GM12878 (cell line): ENCODE data around the gene HIVEP1. TPM values are rescaled to one million over a fixed set of nuclear protein-coding genes. Genes with fewer than 3 reads are reported as not detected.

Experiments used
- ATAC-seq: fragments of 200-7000 bp; cut with Tn5 transposase; 3 replicates; pipeline ENCODE4 v1.9.1; 2020; ENCODE audit warnings: mild to moderate bottlenecking, moderate library complexity
- BruUV-seq: library from RNA; stranded (reverse); fragments of 400-500 nt; replicated peaks from 2 replicates; lab custom pipeline; 2021; lab: Mats Ljungman, UMichigan
- CTCF ChIA-PET: fragments of 300-600 bp; sonication (Branson Sonifier 250); formaldehyde crosslinking; extraction: SDS; loops from one replicate; lab custom pipeline; 2021; ENCODE audit warnings: inconsistent platforms; lab: Yijun Ruan, JAX
- POLR2A ChIA-PET: fragments of 350-600 bp; formaldehyde crosslinking; extraction: SDS; loops from one replicate; lab custom pipeline; 2021; ENCODE audit warnings: inconsistent platforms; lab: Charles Lee
- RAD21 ChIA-PET: fragments of 300-600 bp; sonication (Branson Sonifier 250); formaldehyde crosslinking; loops from one replicate; lab custom pipeline; 2023; ENCODE audit warnings: antibody characterized with exemption; ENCODE audit not compliant: unreplicated experiment; lab: Charles Lee
- SMC1A ChIA-PET: fragments of 300-600 bp; sonication (Branson Sonifier 250); formaldehyde crosslinking; loops from one replicate; lab custom pipeline; 2023; ENCODE audit not compliant: unreplicated experiment, uncharacterized antibody; lab: Charles Lee
- DNase-seq: peaks from one replicate; pipeline ENCODE4 v3.0.0-alpha.2; 2011; ENCODE audit warnings: low read depth, low spot score
- FAIRE-seq: peaks from 3 replicates; lab custom pipeline; 2011; peaks lifted over from hg19 to GRCh38; lab: Jason Lieb, UNC
- H2AFZ ChIP-seq: 2 replicates; pipeline ENCODE4 v1.6.0; 2011; ENCODE audit warnings: low read depth, low read length, control low read depth; ENCODE audit not compliant: control insufficient read depth
- H3K27ac ChIP-seq: 2 replicates; pipeline ENCODE4 v1.5.1; 2011; ENCODE audit warnings: control low read depth; ENCODE audit not compliant: control insufficient read depth, insufficient read depth
- H3K27me3 ChIP-seq, 2 experiments: replicated peaks in 1 of 2; 2 replicates each; pipeline versions ENCODE4 v1.6.0 to v1.6.1; 2011; ENCODE audit warnings: low read length in 1 of 2; ENCODE audit not compliant: control insufficient read depth in 2 of 2, insufficient read depth in 2 of 2
- H3K36me3 ChIP-seq, 2 experiments: 2 replicates each; pipeline ENCODE4 v1.5.1; 2011; ENCODE audit warnings: low read length in 1 of 2; ENCODE audit not compliant: control insufficient read depth in 2 of 2, insufficient read depth in 2 of 2
- H3K4me1 ChIP-seq: 2 replicates; pipeline ENCODE4 v1.6.1; 2011; ENCODE audit warnings: mild to moderate bottlenecking, low read length, moderate library complexity, mixed read lengths; ENCODE audit not compliant: control insufficient read depth, insufficient read depth
- H3K4me2 ChIP-seq: 2 replicates; pipeline ENCODE4 v1.6.0; 2011; ENCODE audit warnings: control low read depth; ENCODE audit not compliant: control insufficient read depth, insufficient read depth
- H3K4me3 ChIP-seq: fragments of 200-600 bp; sonication (generic); 2 replicates; pipeline ENCODE4 v1.5.1; 2016
- H3K79me2 ChIP-seq: 2 replicates; pipeline ENCODE4 v1.6.0; 2011; ENCODE audit warnings: low read length; ENCODE audit not compliant: control insufficient read depth, insufficient read depth
- H3K9ac ChIP-seq: 2 replicates; pipeline ENCODE4 v1.8.0; 2011; ENCODE audit warnings: low read length, control low read depth, mixed read lengths; ENCODE audit not compliant: control insufficient read depth, insufficient read depth
- H3K9me3 ChIP-seq: replicated peaks from 3 replicates; pipeline ENCODE4 v1.5.1; 2011; ENCODE audit warnings: mild to moderate bottlenecking, low read length; ENCODE audit not compliant: control insufficient read depth, insufficient read depth
- H4K20me1 ChIP-seq: 2 replicates; pipeline ENCODE4 v1.6.0; 2011; ENCODE audit not compliant: control insufficient read depth, insufficient read depth
- BACH1 ChIP-seq: fragments of 450-650 bp; IDR thresholded peaks from 2 replicates; pipeline ENCODE4 v1.6.1; 2017; ENCODE audit warnings: mild to moderate bottlenecking, borderline replicate concordance
- FOXK2 ChIP-seq: fragments of 450-650 bp; IDR thresholded peaks from 2 replicates; pipeline ENCODE4 v1.6.1; 2017; ENCODE audit warnings: mild to moderate bottlenecking, moderate library complexity
- IKZF2 ChIP-seq, 2 experiments: fragments of 450-650 bp; IDR thresholded peaks; 2 replicates each; pipeline ENCODE4 v1.6.1; 2017; ENCODE audit warnings: mild to moderate bottlenecking in 2 of 2, moderate library complexity in 2 of 2
- PAX5 ChIP-seq: IDR thresholded peaks from 2 replicates; pipeline ENCODE4 v1.6.1; 2011; ENCODE audit warnings: low read depth, low read length, borderline replicate concordance
- POLR2AphosphoS5 ChIP-seq: IDR thresholded peaks from 2 replicates; pipeline ENCODE4 v1.6.1; 2011; ENCODE audit warnings: mild to moderate bottlenecking, low read length, inconsistent platforms
- RAD51 ChIP-seq: fragments of 450-650 bp; IDR thresholded peaks from 2 replicates; pipeline ENCODE4 v1.6.1; 2016; ENCODE audit warnings: moderate library complexity, mild to moderate bottlenecking, inconsistent platforms
- RUNX3 ChIP-seq: IDR thresholded peaks from 2 replicates; pipeline ENCODE4 v1.6.1; 2012; ENCODE audit warnings: low read length, inconsistent platforms
- SIN3A ChIP-seq: IDR thresholded peaks from 2 replicates; pipeline ENCODE4 v1.6.1; 2012; ENCODE audit warnings: low read depth, low read length, improper control_type of control experiment
- SMARCA5 ChIP-seq: fragments of 450-650 bp; IDR thresholded peaks from 2 replicates; pipeline ENCODE4 v1.6.1; 2017; ENCODE audit warnings: mild to moderate bottlenecking
- SPI1 ChIP-seq: IDR thresholded peaks from 2 replicates; pipeline ENCODE4 v1.6.1; 2011; ENCODE audit warnings: low read depth, mild to moderate bottlenecking, low read length, moderate library complexity, borderline replicate concordance; ENCODE audit not compliant: insufficient read depth
- SUPT20H ChIP-seq: IDR thresholded peaks from 2 replicates; pipeline ENCODE4 v1.6.1; 2011; ENCODE audit warnings: low read depth, mild to moderate bottlenecking, low read length, moderate library complexity, borderline replicate concordance; ENCODE audit not compliant: control insufficient read depth
- TCF7 ChIP-seq: IDR thresholded peaks from 2 replicates; pipeline ENCODE4 v1.6.1; 2014; ENCODE audit warnings: antibody characterized with exemption, borderline replicate concordance
- WGBS: methylation state at CpG from one replicate; pipeline ENCODE4 v1.1.6; 2016; ENCODE audit warnings: low lambda C conversion rate; ENCODE audit not compliant: insufficient replicate concordance, insufficient coverage; ENCODE audit errors: missing lambda C conversion rate; 5-methylcytosine and 5-hydroxymethylcytosine counted together
- in situ Hi-C: fragments of 300-500 bp; cut with MboI; formaldehyde crosslinking; loops from 9 replicates; pipeline ENCODE4 v1.14.3; 2018; ENCODE audit warnings: mixed read lengths
- intact Hi-C: fragments of 100-400 bp; cut with micrococcal nuclease; formaldehyde crosslinking; loops from one replicate; pipeline ENCODE4 v1.14.2; 2022; ENCODE audit not compliant: unreplicated experiment
- polyA plus RNA-seq, 11 experiments: library from polyadenylated mRNA; depleted of rRNA in 4 of 11; unstranded in 6 of 11; stranded (reverse) in 5 of 11; fragments of >200 nt; fragmentation: Nextera tagmentation in 4 of 11; fragmentation: Illumina TruSeq in 1 of 11; extraction: Ambion mirVana in 4 of 11; extraction: Trizol in 1 of 11; gene quantifications; 1 replicate in 1 of 11; 2 replicates in 10 of 11; pipeline versions ENCODE4 v1.2.1 to v1.2.3, GENCODE V29; 2011 to 2016; ENCODE audit warnings: inconsistent platforms in 2 of 11, missing spikeins in 2 of 11, low read depth in 1 of 11
- total RNA-seq, 4 experiments: library from RNA; depleted of rRNA in 3 of 4; stranded (reverse); fragments of >200 nt in 3 of 4; fragmentation: Illumina TruSeq in 1 of 4; extraction: Trizol in 1 of 4; gene quantifications; 2 replicates each; pipeline versions ENCODE4 v1.2.1 to v1.2.3, GENCODE V29; 2013 to 2021

HIVEP1 gene
- total and polyA plus RNA-seq, 10 of the 15 experiments (the other 5 are each of a cell fraction or from before 2014, with no cell fraction given), result 4.3 to 37.5 (median 21.6) TPM

- TF ChIP-seq SIN3A (no peak), FOXK2 (no peak), BACH1 (no peak)
Observed at GRCh38 chr6:11965499-11965898, 46.6 kb upstream of the HIVEP1 start (continued).

- POLR2A ChIA-PET, result interaction anchor here (0.7 kb wide), 1 partner anchor 19 kb away, joined by 5 read pairs; no protein-coding TSS in a partner anchor
Observed at GRCh38 chr6:11968241-11968806, 43.8 kb upstream of the HIVEP1 start.

More at GRCh38 chr6:11968241-11968806, 43.8 kb upstream of the HIVEP1 start:
- RAD21 ChIA-PET, result interaction anchor here (1.1 kb wide), 1 partner anchor 246 kb away, joined by 3 read pairs; no protein-coding TSS in a partner anchor
- intact Hi-C loops, result no loop called here
- H3K27me3 ChIP-seq, result no peaks in the 10 kb centered on the region
- no peaks in the 10 kb centered on the region for H3K9me3 ChIP-seq
- SMC1A ChIA-PET, result interaction anchor here (1.2 to 1.8 kb wide), 3 partner anchors 12 to 25 kb away, joined by 3 to 5 read pairs (median 3); no protein-coding TSS in a partner anchor
- H3K36me3 ChIP-seq, result no peaks in the 10 kb centered on the region
- BruUV-seq, result no TSS peak
- TF ChIP-seq TCF7 (no peak), SUPT20H (no peak), SPI1 (0 out of 2 replicates have a peak, but pooled peaks have one; percentile 4), RUNX3 (peak; percentile 58), PAX5 (no peak), RAD51 (no peak), SMARCA5 (no peak), POLR2AphosphoS5 (no peak), IKZF2 (IDR thresholded peaks at IDR 0.05) (peak in 1 of 2 experiments; percentile 26; a peak in 1 of 4 replicates)
- TF ChIP-seq, all 136 proteins: peak for 3
- Histone ChIP-seq H3K4me1 (peaks cover 9% of the 10 kb centered on the region; the same call in 1 of the 2 replicates), H3K9ac (no peak overlapping the region), H3K27ac (0 out of 2 replicates have a peak overlapping the region, but pooled peaks have one; percentile 17), H3K79me2 (no peaks in the 10 kb centered on the region), H3K4me2 (peak overlapping the region; percentile 11; the same call in 1 of the 2 replicates), H4K20me1 (no peaks in the 10 kb centered on the region), H2AFZ (peak overlapping the region; percentile 56), H3K4me3 (no peak overlapping the region)
- ATAC-seq (peak; percentile 80), FAIRE-seq (peak; percentile 56), DNase-seq (peak; percentile 25)
- CTCF ChIA-PET, result interaction anchor here (1.0 to 1.4 kb wide), 2 partner anchors 35 to 269 kb away, joined by 3 to 5 read pairs; no protein-coding TSS in a partner anchor
- 63% methylated on average over 3 of the region's 3 CpGs for WGBS
- in situ Hi-C loops, result no loop called here
